Measurements from ENCODE around the gene RNF126.
"Not testable (repeated sequence)": the region's sequence is repeated elsewhere in the genome, so short reads cannot be mapped to it uniquely, and the experiment has no call there.

The RNF126 gene

DNA sequence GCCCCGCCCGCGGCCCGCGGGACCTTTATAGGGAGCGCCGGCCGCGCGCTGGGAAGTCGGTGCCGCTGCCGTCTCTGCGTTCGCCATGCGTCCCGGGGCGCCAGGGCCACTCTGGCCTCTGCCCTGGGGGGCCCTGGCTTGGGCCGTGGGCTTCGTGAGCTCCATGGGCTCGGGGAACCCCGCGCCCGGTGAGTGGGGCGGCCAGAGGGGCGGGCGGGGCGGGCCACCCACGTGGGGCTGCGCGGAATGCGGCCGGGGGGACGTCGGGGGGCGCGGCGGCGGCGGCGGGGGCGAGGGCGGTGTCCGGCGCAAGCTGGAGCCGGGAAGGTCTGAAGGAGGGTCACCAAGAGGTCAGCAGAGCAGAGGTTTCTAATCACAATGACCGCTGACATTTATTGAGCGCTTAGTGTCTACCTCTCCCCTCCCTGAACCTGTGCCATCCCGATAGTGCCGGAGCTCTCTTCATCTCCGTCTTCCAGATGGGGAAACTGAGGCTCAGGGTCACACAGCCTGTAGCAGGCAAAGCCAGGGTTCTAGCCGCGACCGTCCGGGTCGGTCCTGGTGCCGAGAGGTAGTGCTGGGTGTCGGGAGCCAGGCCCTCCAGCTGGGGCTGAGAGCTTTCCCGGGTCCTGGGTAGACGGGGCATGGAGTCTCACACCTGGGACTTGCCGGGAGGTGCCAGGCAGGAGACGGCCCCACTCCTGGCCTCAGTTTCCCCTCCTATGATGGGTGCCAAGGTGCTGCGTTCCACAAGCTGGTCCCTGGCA lies 13.5 kb upstream of the RNF126 start, which contains the start of gene FSTL3:
TSS of gene FSTL3 (plus strand) at position 54 of the 767 bp plus-strand sequence. CDS start at position 86, 32 bp downstream.
- no peak within 1 kb of the TSS for H3K27ac ChIP-seq
- TF ChIP-seq, protein P1, sequence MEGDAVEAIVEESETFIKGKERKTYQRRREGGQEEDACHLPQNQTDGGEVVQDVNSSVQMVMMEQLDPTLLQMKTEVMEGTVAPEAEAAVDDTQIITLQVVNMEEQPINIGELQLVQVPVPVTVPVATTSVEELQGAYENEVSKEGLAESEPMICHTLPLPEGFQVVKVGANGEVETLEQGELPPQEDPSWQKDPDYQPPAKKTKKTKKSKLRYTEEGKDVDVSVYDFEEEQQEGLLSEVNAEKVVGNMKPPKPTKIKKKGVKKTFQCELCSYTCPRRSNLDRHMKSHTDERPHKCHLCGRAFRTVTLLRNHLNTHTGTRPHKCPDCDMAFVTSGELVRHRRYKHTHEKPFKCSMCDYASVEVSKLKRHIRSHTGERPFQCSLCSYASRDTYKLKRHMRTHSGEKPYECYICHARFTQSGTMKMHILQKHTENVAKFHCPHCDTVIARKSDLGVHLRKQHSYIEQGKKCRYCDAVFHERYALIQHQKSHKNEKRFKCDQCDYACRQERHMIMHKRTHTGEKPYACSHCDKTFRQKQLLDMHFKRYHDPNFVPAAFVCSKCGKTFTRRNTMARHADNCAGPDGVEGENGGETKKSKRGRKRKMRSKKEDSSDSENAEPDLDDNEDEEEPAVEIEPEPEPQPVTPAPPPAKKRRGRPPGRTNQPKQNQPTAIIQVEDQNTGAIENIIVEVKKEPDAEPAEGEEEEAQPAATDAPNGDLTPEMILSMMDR (conservative IDR thresholded peaks at IDR 0.05): no peak
- no peak for TF ChIP-seq ZFX (IDR thresholded peaks at IDR 0.05)

DNA sequence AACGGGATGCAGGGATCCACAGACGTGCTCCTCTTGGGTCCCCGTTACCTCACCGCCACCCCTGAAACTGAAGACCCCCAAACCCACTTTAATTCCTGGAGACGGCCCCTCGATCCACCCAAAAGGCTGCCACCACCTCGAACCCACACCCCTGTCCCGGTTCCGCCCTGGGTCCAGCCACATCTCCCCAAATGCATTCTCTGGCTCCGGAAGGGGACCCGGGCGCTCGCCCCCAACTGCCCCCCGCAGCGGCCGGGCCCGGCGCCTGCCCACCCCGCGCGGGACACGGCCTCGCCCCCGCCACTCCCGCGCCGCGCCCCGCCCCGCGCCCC lies 13.0 kb upstream of the RNF126 start:
- TF ChIP-seq, protein P1 (conservative IDR thresholded peaks at IDR 0.05): no peak
- TF ChIP-seq ZFX (IDR thresholded peaks at IDR 0.05): no peak
- no peak overlapping the region for H3K27ac ChIP-seq

DNA sequence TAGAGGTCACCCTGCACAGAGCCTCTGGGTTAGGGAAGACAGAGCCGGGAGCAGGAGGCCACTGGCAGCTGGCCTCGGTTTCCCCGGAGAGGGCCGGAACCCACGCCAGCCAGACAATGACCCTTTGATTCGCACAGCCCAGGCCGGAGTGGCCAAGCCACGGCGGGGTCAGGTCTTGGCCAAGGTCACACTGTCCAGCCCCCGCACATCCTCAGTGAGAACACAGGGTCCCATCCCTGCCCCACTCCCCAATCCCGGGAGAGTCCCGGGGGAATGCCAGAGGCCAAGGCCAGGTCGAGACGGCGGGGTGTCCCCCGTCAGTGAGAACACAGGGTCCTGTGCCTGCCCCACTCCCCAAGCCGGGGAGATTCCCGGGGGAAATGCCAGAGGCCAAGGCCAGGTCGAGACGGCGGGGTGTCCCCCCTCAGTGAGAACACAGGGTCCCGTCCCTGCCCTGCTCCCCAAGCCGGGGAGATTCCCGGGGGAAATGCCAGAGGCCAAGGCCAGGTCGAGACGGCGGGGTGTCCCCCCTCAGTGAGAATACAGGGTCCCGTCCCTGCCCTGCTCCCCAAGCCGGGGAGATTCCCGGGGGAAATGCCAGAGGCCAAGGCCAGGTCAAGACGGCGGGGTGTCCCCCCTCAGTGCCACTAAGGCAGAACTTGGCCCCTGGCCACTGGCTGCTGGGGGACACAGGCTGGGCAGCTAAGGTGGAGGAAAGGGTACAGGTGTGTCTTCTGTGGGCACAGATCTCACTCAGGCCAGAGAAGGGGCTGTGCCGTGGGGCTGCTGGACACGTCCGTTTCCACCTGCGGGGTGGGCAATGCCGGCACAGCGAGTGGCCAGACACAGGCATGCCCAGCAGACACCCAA lies 11.5 kb upstream of the RNF126 start:
- H3K27ac ChIP-seq: no peak overlapping the region
- TF ChIP-seq, protein P1 (conservative IDR thresholded peaks at IDR 0.05): no peak
- TF ChIP-seq ZFX (IDR thresholded peaks at IDR 0.05): no peak

DNA sequence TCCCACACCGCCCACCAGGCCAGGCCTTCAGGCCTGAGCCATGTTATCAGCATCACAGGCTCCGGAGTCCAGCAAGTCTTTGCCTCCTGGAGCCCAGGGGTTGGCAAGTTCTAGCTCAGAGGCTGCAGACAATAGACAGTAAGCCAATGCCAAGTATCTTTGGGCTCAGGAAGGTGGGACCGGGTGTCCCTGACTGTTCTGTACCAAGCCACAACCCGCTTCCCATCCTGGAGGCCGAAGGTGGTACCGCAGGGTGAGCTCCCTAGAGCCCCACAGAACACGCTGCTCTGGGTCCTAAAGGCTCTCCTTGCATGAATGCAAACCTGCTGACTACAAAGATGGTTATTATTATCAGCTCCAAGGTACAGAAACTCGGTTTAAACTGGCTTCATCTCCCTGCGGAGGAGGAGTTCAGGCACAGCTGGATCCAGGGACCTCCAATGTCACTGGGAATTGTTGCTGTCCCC lies 7.6 kb upstream of the RNF126 start:
- TF ChIP-seq, protein P1 (conservative IDR thresholded peaks at IDR 0.05): no peak; the same call in 1 of the 2 replicates
- TF ChIP-seq ZFX (IDR thresholded peaks at IDR 0.05): no peak

DNA sequence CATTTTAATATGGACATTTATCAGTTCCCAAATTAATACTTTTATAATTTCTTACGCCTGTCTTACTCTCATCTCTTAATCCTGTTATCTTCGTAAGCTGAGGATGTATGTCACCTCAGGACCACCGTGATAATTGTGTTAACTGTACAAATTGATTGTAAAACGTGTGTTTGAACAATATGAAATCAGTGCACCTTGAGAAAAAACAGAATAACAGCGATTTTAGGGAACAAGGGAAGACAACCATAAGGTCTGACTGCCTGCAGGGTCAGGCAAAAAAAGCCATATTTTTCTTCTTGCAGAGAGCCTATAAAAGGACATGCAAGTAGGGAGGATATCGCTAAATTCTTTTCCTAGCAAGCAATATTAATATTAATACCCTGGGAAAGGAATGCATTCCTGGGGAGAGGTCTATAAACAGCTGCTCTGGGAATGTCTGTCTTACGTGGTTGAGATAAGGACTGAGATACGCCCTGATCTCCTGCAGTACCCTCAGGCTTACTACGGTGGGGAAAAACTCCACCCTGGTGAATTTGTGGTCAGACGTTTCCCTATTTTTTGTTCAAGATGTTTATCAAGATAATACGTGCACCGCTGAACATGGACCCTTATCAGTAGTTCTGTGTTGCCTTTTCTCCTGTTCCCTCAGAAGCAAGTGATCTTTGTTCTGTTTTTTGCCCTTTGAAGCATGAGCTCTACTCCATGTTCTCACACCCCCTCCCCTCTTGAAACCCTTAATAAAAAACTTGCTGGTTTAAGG lies 5.8 kb upstream of the RNF126 start:
- H3K27ac ChIP-seq: not testable (repeated sequence)

More for the DNA sequence above, 7.6 kb upstream of the RNF126 start:
- no peak overlapping the region for H3K27ac ChIP-seq

DNA sequence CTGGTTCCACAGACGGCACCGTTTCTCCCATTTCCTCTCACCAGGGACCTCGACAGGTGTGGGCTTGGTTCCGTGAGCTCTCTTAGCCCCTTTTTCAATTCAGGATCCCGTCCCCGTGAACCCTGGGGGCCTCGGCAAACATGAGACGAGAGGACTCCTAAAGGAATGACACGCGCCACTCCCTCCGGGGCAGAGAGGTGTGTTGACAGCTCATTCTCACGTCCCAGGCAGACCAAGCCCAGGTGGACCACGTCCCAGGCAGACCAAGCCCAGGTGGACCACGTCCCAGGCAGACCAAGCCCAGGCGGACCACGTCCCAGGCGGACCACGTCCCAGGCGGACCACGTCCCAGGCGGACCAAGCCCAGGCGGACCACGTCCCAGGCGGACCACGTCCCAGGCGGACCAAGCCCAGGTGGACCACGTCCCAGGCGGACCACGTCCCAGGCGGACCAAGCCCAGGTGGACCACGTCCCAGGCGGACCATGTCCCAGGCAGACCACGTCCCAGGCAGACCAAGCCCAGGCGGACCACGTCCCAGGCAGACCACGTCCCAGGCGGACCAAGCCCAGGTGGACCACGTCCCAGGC lies 4.1 kb upstream of the RNF126 start:
- H3K27ac ChIP-seq: not testable (repeated sequence)

DNA sequence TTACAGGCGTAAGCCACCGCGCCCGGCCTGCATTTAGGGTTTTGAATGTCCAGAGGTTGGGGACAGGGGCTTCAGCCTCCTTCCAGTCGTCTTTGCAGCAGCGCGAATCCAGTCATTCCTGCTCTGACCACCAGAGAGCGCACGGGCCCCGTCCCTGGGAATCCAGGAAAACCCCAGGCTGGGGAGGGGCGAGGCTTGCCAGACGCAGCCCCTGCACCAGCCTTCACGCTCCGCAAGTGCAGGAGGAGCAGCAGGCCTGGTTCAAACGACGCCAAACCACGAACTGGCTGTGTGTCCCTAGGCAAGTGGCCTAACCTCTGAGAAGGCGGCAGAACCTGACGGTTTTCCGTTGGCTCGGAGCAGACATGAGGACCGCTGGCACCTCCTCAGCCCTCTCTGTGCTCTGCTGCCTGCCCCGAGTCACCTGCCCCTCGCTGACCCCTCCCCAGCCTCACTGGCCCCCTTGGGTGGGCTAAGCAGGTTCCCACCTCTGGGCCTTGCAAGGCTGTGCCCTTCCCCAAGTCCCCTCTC lies 2.0 kb upstream of the RNF126 start:
- H3K27ac ChIP-seq: peak overlapping the region; percentile 24
- TF ChIP-seq ZFX (IDR thresholded peaks at IDR 0.05): no peak
- TF ChIP-seq, protein P1 (conservative IDR thresholded peaks at IDR 0.05): peak; percentile 97

Data from C4-2B (cell line).